HTERT RPE-1 (cell line): ENCODE data around the gene GNB1L.

Experiments
- in situ Hi-C: fragments of 300-500 bp; cut with MboI; formaldehyde crosslinking; loops from 4 replicates; pipeline ENCODE4 v1.14.3; 2020; ENCODE audit warnings: low sequenced_read_pairs

The GNB1L gene

GRCh38 chr22:19765477-19766239 is 89.0 kb downstream of the GNB1L start:
- in situ Hi-C loops: no loop called here

DNA sequence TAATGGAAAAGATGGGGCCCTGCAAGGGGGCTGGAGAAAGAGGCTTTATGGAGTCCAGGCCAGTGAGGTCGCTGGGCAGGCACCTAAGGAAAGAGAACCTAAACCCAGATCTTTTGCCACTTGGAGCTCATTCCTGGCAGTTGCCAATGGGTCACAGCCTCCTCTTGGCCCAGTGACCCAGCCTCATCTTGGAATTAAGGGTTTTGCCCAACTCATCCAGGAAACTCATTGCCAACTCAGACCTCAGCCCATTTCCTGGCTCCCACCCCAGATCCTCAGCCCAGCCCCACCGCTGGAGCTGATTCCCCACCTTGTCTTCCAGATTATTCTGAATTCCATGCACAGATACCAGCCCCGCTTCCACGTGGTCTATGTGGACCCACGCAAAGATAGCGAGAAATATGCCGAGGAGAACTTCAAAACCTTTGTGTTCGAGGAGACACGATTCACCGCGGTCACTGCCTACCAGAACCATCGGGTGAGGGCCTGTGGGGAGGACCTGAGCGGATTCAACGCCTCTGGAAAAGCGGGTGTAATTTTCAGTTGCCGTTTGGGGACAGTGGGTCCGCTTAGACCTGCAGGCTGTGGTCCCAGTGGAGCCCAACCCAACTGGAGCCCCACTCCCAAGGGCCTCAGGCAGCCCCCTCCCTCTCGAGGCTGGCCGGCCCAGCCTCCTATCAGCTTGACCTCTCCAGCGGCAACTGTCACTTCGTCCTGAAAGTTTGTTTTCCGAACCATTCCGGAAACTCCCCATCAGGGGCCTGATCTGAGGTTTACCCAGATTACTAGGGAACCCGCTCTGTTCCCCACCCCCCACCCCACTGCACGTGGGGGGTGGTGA is 89.8 kb downstream of the GNB1L start:
- in situ Hi-C loops: no loop called here

GRCh38 chr22:19764299-19764593 is 90.4 kb downstream of the GNB1L start:
- in situ Hi-C loops: no loop called here

- in situ Hi-C loops: no loop called here
These were observed 91.0 kb downstream of the GNB1L start for GRCh38 chr22:19763458-19764298.

GRCh38 chr22:19762568-19763457 is 91.9 kb downstream of the GNB1L start:
- in situ Hi-C loops: no loop called here

DNA sequence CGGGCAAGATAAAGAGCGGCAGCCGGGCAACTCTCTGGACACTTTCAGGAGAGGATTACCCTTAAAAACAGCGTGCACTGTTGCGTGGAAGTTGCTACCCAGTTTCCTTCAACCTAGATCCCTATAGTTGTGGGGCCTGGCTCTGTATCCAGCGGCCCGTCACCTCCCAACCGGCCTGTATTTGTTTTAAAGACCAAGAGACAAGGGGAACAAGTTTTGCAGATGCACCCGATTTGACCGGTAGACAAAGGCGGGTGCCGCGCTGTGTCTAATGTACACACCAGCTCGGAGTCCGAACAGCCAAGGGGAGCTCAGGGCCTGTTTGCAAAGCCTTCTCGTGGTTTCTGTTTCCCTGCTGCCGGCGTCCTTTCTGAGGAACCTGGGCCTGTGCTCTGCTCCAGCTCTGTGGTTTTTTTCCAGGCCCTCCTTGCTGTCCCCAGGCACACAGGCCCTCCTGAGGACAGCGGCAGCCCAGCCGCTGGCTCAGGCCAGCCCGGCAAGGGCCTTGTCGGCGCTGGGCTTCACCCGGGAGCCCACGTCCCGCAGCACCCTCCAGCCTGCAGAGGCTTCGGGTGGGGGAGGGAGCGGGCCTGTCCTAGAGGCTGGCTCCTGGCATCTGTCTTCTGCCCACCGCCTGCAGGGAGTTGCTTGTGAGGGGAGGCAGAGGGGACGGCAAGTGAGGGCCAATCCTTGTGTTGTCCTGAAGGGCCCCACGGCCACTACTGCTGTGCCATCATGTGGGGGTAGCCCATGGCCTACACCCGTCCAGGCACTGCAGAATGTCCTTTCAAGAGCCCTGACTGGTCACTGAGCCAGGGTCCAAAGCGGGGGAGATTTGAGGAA is 92.7 kb downstream of the GNB1L start:
- in situ Hi-C loops: no loop called here

DNA sequence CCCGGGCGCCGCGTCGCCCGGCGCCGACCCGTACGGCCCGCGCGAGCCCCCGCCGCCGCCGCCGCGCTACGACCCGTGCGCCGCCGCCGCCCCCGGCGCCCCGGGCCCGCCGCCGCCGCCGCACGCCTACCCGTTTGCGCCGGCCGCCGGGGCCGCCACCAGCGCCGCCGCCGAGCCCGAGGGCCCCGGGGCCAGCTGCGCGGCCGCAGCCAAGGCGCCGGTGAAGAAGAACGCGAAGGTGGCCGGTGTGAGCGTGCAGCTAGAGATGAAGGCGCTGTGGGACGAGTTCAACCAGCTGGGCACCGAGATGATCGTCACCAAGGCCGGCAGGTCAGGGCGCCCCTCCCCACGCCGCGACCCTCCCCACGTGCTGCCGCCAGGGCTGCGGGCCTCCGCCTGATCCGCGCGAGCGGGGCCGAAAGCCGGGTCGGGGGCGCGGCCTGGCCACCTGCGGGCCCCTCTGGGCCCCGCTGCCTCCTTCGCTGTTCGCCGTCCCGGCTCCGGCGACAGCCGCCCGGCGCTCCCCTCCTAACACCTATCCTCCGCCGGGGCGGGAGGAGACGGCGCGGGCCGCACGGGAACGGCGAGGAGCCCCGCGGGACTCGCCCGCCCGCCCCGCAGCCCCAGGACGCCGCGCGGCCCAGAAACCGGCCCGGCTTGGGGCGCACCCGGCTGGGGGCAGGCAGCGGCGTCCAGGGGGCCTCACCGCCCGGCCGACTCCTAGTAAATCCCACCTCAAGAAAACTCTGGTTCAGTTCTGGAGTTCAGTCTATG is 93.5 kb downstream of the GNB1L start:
- in situ Hi-C loops: no loop called here

- in situ Hi-C loops: no loop called here
These were observed 94.4 kb downstream of the GNB1L start, which contains the start of gene TBX1 for GRCh38 chr22:19760058-19760950. TBX1 (plus strand) TSS chr22:19760778; CDS start chr22:19760844, 66 bp downstream.

DNA sequence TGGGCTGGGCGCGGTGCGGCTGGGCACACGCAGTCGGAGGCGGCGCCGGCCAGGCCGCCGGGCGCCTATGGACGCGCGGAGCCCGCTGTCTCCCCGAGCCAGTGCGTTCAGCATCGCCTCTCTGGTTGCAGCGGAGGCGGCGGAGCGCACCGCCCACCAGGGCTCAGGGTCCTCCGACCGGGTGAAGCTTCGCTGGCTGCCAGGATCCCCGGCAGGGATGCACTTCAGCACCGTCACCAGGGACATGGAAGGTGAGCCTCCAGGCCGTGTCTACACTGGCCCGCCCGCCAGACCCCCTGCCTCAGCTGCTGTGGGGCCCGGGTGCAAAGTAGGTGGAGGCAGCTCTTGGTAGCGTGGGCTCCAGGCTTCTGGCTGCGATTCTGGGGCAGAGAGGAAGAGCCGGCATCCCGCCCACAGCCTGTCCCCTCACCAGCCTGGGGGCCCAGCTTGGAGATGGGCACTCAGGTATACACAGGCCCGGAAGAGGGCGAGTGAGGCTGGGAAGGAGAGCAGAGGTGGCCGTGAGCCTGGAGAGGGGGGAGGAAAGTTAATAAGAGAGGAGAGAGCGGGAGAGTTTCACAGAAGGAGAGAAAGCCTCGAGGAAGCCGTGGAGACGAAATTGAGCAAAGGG is 95.1 kb downstream of the GNB1L start:
- in situ Hi-C loops: no loop called here

DNA sequence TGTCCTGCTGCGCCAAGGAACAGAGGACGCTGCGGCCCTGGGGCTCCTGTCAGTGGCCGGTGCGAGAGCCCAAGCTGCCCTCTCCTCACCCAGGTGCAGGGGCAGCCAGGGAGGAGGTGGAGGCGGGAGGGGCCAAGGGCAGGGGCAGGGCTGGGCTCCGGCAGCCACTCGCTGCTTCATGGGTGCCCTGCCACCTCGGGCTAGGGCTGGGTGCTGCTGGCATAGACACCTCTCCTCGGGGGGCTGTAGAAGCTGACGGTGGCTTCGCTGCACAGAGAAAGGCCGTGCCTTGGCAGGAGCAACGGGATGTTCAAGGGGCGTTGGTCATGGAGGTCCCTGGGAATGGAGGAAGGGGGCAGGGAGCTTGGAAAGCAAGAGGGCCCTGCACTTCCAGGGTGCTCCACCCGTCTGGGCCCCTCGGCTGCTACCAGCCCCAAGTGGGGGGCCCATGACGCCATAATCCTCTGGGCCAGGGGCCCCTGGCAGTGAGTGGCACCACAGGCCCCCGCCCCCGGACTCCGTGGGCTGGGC is 95.7 kb downstream of the GNB1L start:
- in situ Hi-C loops: no loop called here

GRCh38 chr22:19757985-19758895 is 96.4 kb downstream of the GNB1L start:
- in situ Hi-C loops: no loop called here

GRCh38 chr22:19757140-19757984 is 97.3 kb downstream of the GNB1L start:
- in situ Hi-C loops: no loop called here

DNA sequence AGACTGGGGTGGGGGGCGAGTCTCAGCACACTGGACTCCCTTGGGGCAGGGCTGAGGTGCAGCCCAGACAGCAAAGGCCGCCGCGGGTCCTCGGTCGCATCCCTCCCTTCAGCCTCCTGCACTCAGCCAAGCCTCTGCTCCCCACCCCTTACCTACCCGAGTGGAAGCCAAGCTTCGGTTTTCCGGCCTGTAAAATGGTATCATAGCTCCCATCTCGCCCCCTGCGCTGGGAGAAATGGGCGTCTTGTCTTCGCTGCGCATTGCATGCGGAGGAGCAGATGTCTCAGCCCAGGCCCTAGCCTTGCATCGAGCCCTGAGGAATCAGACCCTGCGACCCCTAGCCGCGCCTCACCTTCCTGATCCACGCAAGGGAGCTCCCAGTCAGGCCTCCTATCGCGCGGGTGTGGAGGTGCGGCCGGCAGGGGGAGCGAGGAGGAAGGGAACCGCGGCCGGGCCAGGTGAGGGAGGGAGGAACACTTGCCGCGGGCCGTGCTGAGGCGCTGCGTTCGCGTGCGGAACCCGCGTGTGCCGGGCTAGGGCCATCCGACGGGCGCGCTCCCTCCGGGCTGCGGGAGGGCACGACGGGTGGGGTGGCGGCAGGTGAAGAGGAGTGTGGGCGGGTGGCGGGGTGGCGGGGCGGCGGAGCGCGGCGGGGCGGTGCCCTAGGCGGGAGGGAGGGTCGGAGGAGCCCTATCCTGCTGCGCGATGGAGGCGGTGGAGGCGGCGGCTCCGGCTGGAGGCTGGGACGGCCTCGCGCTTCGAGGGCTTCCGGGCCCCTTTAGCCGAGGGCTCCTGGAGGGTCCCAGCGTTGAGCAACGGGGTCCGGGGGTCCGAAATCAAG is 98.2 kb downstream of the GNB1L start:
- in situ Hi-C loops: no loop called here

- in situ Hi-C loops: no loop called here
These were observed 98.9 kb downstream of the GNB1L start for GRCh38 chr22:19755722-19756287.
